Activated gamma-delta T cell treated with Interleukin-2 at 50 U/mL for 16 hours (primary cell): Measurements from ENCODE around the gene PRM1.

ENCODE experiments used
- DNase-seq: peaks from one replicate; pipeline ENCODE4 v3.0.0-alpha.2; 2020

Gene PRM1

DNA sequence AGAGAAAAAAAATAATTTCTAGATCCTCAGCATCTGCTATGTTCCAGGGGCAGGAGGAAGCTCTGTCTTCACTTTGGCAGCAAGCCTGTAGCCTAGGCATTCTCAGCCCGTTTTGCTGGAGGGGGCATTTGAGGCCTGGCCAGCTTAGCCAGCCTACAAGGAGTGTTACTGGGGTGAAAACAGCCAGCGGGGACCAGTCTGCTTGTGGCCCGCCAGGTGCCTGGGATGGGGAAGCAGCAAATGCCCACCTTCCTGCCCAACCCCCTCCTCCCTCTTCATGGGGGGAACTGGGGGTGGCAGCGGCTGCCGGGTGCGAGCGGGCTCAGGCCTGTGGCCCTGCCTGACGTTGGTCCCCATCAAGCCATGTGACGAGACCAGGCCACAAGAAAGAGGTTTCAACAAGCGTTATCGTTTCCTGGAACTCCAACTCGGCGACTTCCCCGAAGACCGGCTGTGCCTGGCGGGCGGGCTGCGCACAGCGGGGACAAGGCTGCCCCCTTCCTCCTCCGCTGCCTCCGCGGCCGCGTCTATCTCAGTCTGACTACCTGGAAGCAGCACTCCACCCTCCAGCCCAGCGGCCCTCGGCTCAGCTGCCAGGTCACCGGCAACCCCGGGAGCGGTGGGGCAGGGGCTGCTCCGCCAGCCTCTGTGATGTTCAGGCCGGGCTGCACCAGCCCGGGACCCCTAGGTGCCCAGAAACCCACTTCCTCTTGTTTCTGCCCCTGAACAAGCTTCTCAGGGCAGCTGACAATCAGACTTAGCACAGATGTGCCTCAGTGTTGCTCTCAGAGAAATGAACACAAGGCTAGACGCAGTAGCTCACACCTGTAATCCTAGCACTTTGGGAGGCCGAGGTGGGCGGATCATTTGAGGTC lies 48.0 kb downstream of the PRM1 start:
- DNase-seq: peak; percentile 84

DNA sequence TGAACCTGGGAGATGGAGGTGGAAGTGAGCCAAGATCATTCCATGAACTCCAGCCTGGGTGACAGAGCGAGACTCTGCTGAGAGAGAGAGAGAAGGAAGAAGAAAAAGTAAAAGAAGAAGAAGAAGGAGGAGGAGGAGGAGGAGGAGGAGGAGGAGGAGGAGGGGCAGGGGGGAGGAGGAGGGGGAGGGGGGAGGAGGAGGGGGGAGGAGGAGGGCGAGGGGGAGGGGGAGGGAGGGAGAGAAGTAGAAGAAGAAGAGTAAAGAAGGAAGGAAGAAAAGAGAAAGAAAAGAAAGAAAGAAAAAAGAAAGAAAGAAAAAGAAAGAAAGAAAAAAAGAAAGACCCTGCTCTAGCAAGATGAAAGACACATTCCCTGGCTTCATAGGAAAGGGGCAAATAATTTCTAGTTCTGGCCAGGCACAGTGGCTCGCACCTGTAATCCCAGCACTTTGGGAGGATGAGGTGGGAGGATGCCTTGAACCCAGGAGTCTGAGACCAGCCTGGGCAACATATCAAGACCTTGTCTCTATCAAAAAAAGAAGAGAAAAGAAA lies 48.8 kb downstream of the PRM1 start:
- no peak for DNase-seq

DNA sequence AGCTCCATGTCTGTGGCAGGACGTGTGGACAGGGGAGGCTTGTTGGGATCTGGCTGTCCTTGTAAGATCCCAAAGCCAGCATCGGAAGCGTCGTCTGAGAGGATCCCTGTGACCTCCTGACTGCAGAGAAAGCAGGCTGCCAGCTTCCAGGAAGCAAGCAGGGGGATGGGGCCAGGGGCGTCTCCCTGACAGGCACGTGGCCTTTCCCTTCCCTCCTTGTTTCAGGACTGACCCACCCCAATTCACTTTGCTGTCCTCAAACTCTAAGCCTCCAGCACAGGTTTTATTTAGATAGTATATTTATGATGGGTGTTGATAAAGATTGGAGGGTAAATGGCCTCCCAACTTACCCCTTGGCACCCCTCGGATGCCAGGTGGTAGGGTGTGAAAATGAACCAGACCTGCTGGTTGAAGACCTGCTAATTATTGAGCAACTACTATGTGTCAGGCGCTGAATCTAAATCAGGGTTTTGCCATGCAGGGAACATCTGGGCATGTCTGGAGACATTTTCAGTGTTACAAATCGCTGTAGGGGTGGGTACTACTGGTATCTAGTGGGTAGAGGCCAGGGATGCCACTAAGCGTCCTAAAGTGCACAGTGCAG lies 49.7 kb downstream of the PRM1 start:
- DNase-seq: no peak
